ENCODE results near the gene ACSBG1.

- TF ChIP-seq CTCF (IDR thresholded peaks at IDR 0.05 in 8 of 11, conservative IDR thresholded peaks at IDR 0.05 in 3 of 11) (no peak), POLR2AphosphoS5 (IDR thresholded peaks at IDR 0.05) (no peak), POLR2A (IDR thresholded peaks at IDR 0.05) (no peak)
Observed at GRCh38 chr15:78232951-78233350, 1.4 kb downstream of the ACSBG1 start.

All from spleen (tissue), 7 donors.